PC-9 (cell line): ENCODE measurements around the gene MAGI2. TPM values are rescaled to one million over a fixed set of nuclear protein-coding genes. Genes with fewer than 3 reads are reported as not detected.

Experiments
- BruUV-seq: library from RNA; stranded (reverse); fragments of 400-500 nt; replicated peaks from 2 replicates; lab custom pipeline; 2021; lab: Mats Ljungman, UMichigan
- CTCF ChIA-PET: fragments of 300-600 bp; sonication (Branson Sonifier 250); formaldehyde crosslinking; loops from one replicate; lab custom pipeline; 2022; ENCODE audit warnings: antibody characterized with exemption; lab: Charles Lee
- POLR2A ChIA-PET: fragments of 300-600 bp; sonication (Branson Sonifier 250); formaldehyde crosslinking; loops from one replicate; lab custom pipeline; 2022; ENCODE audit warnings: antibody characterized with exemption; ENCODE audit not compliant: unreplicated experiment; lab: Charles Lee
- DNase-seq, 2 experiments: peaks; one replicate each; pipeline versions ENCODE4 v3.0.0 to v3.0.0-alpha.2; 2015 to 2022; ENCODE audit warnings: mixed read lengths in 1 of 2
- H2AFZ ChIP-seq: fragments of 200-600 bp; sonication (generic); 2 replicates; pipeline ENCODE4 v1.8.1; 2017; ENCODE audit warnings: antibody characterized with exemption
- H3F3A ChIP-seq: fragments of 200-600 bp; sonication (generic); 2 replicates; pipeline ENCODE4 v1.8.1; 2017; ENCODE audit warnings: antibody characterized with exemption, mild to moderate bottlenecking, low read depth; ENCODE audit not compliant: insufficient read depth
- H3K27ac ChIP-seq: fragments of 200-600 bp; sonication (generic); 2 replicates; pipeline ENCODE4 v1.6.1; 2016; ENCODE audit warnings: mixed run types
- H3K27me3 ChIP-seq: fragments of 200-600 bp; sonication (generic); 2 replicates; pipeline ENCODE4 v1.6.1; 2016; ENCODE audit warnings: low read depth, mixed run types; ENCODE audit not compliant: insufficient read depth
- H3K36me3 ChIP-seq: fragments of 200-600 bp; sonication (generic); 2 replicates; pipeline ENCODE4 v1.6.1; 2016; ENCODE audit warnings: low read depth, mixed run types
- H3K4me1 ChIP-seq: fragments of 200-600 bp; sonication (generic); replicated peaks from 2 replicates; pipeline ENCODE4 v1.6.1; 2016; ENCODE audit warnings: mixed run types; ENCODE audit not compliant: insufficient read depth
- H3K4me2 ChIP-seq: fragments of 200-600 bp; sonication (generic); 2 replicates; pipeline ENCODE4 v1.6.1; 2017; ENCODE audit warnings: mixed run types
- H3K4me3 ChIP-seq: fragments of 200-600 bp; sonication (generic); 2 replicates; pipeline ENCODE4 v1.6.1; 2016; ENCODE audit warnings: mixed run types
- H3K79me2 ChIP-seq: fragments of 200-600 bp; sonication (generic); 2 replicates; pipeline ENCODE4 v1.6.1; 2017; ENCODE audit warnings: low read depth, mixed run types
- H3K9me2 ChIP-seq: fragments of 200-600 bp; sonication (generic); 2 replicates; pipeline ENCODE4 v1.8.1; 2017; ENCODE audit warnings: mild to moderate bottlenecking; ENCODE audit not compliant: insufficient read depth
- H3K9me3 ChIP-seq: fragments of 200-600 bp; sonication (generic); 2 replicates; pipeline ENCODE4 v1.8.1; 2016; ENCODE audit warnings: low read depth; ENCODE audit not compliant: insufficient read depth
- H4K20me1 ChIP-seq: fragments of 200-600 bp; sonication (generic); 2 replicates; pipeline ENCODE4 v1.8.1; 2017; ENCODE audit not compliant: insufficient read depth
- EZH2 ChIP-seq: fragments of 200-600 bp; sonication (generic); IDR thresholded peaks from 2 replicates; pipeline ENCODE4 v1.8.0; 2017; ENCODE audit warnings: antibody characterized with exemption, low read depth
- intact Hi-C: fragments of 100-400 bp; cut with micrococcal nuclease; formaldehyde crosslinking; loops from one replicate; pipeline ENCODE4 v1.10.0; 2022; ENCODE audit not compliant: unreplicated experiment
- total RNA-seq: library from RNA; stranded (reverse); gene quantifications from 2 replicates; pipeline ENCODE4 v1.2.3, GENCODE V29; 2021
- TF ChIP-seq, protein P1 (sequence below): fragments of 200-600 bp; sonication (generic); conservative IDR thresholded peaks from 2 replicates; pipeline ENCODE4 v1.6.1; 2017; ENCODE audit warnings: mixed run types, antibody characterized with exemption, mild to moderate bottlenecking, moderate library complexity

The MAGI2 gene
- total RNA-seq, 1 experiment from 2014 or later, result 0.92 TPM

DNA sequence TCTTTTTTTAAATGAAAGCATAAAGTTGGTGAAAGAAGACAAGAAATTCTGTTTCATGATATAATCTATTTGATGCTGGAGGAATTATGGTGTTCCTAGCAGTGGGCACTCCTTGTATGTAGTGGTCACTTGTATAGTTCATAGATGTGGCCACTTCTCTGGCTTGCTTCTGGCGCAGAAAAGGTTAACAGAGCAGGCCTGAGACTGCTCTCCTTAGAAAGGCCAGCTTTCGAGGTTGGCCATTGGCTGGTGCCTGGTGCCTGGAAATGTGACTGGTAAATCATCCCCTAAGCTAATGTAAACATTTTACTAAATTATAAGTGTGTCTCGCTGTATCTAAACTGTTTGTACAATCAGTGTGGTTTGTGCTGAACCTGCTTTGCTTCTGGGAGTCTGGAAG is 1378.8 kb downstream of the MAGI2 start:
- H2AFZ ChIP-seq, result no peak overlapping the region
- H3K27ac ChIP-seq, result no peak overlapping the region
- H3K4me3 ChIP-seq, result no peak overlapping the region
- no peaks in the 10 kb centered on the region for H3F3A ChIP-seq
- H3K4me1 ChIP-seq, result peaks cover 7% of the 10 kb centered on the region; the same call in 1 of the 2 replicates
- ChIA-PET POLR2A (no interaction called here), CTCF (no interaction called here)
- no peak for DNase-seq
- BruUV-seq, result no TSS peak
- no peaks in the 10 kb centered on the region for H4K20me1 ChIP-seq
- peaks cover 4% of the 10 kb centered on the region for H3K27me3 ChIP-seq
- intact Hi-C loops, result no loop called here
- TF ChIP-seq, protein P1, sequence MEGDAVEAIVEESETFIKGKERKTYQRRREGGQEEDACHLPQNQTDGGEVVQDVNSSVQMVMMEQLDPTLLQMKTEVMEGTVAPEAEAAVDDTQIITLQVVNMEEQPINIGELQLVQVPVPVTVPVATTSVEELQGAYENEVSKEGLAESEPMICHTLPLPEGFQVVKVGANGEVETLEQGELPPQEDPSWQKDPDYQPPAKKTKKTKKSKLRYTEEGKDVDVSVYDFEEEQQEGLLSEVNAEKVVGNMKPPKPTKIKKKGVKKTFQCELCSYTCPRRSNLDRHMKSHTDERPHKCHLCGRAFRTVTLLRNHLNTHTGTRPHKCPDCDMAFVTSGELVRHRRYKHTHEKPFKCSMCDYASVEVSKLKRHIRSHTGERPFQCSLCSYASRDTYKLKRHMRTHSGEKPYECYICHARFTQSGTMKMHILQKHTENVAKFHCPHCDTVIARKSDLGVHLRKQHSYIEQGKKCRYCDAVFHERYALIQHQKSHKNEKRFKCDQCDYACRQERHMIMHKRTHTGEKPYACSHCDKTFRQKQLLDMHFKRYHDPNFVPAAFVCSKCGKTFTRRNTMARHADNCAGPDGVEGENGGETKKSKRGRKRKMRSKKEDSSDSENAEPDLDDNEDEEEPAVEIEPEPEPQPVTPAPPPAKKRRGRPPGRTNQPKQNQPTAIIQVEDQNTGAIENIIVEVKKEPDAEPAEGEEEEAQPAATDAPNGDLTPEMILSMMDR, result no peak
- TF ChIP-seq EZH2, result no peak
- H3K9me3 ChIP-seq, result no peaks in the 10 kb centered on the region
- H3K36me3 ChIP-seq, result no peaks in the 10 kb centered on the region
- no peaks in the 10 kb centered on the region for H3K79me2 ChIP-seq
- H3K4me2 ChIP-seq, result no peak overlapping the region
- no peaks in the 10 kb centered on the region for H3K9me2 ChIP-seq

DNA sequence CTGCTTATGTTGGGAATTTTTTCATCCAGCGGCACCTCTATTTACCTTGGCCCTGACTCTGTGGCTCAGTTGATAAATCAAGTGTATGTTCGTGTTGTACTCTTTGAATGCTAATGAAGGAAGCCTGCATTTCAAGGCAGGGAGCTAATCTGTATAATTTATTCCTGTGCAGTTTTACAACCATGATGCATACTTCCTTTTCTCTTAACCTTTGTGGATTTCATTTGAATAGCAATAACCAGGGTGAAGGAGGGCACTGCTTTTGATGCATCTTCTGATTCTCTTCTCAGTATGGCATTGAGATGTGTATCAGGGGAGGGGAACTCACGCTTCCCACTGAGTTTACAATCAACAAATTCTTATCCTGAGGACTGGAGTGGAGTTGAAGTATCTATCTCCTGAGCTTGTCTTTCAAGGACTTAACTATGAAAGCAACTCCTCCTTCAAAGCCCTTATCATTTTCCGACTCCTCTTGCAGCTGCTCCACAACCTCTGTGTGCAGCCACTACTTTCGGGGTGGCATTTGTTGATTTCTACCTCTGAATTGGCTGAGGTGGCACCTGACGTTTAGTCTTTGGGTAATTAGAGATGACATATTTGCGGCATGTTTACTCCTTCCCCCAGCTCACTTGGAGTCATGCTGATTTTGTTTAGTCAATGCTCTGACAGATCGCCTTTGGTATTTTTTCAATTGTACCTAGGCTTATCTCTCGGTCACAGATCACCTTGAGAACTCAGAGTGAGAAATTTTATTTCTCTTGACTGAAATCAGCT is 1379.7 kb downstream of the MAGI2 start:
- no peaks in the 10 kb centered on the region for H4K20me1 ChIP-seq
- ChIA-PET CTCF (no interaction called here), POLR2A (no interaction called here)
- intact Hi-C loops, result no loop called here
- H3K36me3 ChIP-seq, result no peaks in the 10 kb centered on the region
- H3K9me2 ChIP-seq, result no peaks in the 10 kb centered on the region
- peaks cover 7% of the 10 kb centered on the region; the same call in 1 of the 2 replicates for H3K4me1 ChIP-seq
- H2AFZ ChIP-seq, result no peak overlapping the region; the same call in 1 of the 2 replicates
- peak overlapping the region; percentile 19; the same call in 1 of the 2 replicates for H3K4me2 ChIP-seq
- no TSS peak for BruUV-seq
- H3K27me3 ChIP-seq, result no peaks in the 10 kb centered on the region
- TF ChIP-seq EZH2, result no peak
- TF ChIP-seq, protein P1, result no peak
- no peaks in the 10 kb centered on the region for H3K9me3 ChIP-seq
- DNase-seq, result peak in 1 of 2 experiments; percentile 65
- H3F3A ChIP-seq, result no peaks in the 10 kb centered on the region
- no peak overlapping the region for H3K27ac ChIP-seq
- H3K4me3 ChIP-seq, result no peak overlapping the region
- H3K79me2 ChIP-seq, result no peaks in the 10 kb centered on the region

DNA sequence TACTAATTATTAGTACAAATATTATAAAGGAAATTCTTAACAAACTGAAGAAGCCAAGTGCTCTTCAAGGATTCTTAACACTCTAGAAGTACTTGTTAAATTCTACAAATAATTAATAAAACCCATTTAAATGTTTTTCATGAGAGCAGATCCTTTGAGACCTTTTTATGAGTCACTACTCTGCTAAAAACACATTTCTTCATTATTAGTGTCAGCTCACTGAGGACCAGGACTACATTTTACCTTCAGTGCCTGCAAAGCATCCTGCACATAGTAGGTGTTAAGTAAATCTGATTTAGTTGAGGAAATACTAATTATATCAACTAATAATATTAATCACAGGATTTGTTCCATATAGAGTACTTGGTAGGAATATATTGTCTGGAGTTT is 1381.3 kb downstream of the MAGI2 start:
- Histone ChIP-seq H3K4me3 (no peak overlapping the region), H3K4me1 (peaks cover 7% of the 10 kb centered on the region; the same call in 1 of the 2 replicates), H3K9me3 (no peaks in the 10 kb centered on the region), H3F3A (no peaks in the 10 kb centered on the region), H3K27ac (no peak overlapping the region), H3K27me3 (no peaks in the 10 kb centered on the region), H2AFZ (no peak overlapping the region), H4K20me1 (no peaks in the 10 kb centered on the region), H3K36me3 (no peaks in the 10 kb centered on the region), H3K9me2 (no peaks in the 10 kb centered on the region), H3K4me2 (no peak overlapping the region), H3K79me2 (no peaks in the 10 kb centered on the region)
- intact Hi-C loops, result no loop called here
- no TSS peak for BruUV-seq
- ChIA-PET CTCF (no interaction called here), POLR2A (no interaction called here)
- no peak for DNase-seq
- TF ChIP-seq, protein P1, result no peak
- TF ChIP-seq EZH2, result no peak
